ENCODE data around the gene DCC. TPM values are rescaled to one million over a fixed set of nuclear protein-coding genes. Genes with fewer than 3 reads are reported as not detected.

Gene DCC
- total RNA-seq, 4 donors from 2014 or later = 0.27 to 2.5 TPM; not detected in 2

DNA sequence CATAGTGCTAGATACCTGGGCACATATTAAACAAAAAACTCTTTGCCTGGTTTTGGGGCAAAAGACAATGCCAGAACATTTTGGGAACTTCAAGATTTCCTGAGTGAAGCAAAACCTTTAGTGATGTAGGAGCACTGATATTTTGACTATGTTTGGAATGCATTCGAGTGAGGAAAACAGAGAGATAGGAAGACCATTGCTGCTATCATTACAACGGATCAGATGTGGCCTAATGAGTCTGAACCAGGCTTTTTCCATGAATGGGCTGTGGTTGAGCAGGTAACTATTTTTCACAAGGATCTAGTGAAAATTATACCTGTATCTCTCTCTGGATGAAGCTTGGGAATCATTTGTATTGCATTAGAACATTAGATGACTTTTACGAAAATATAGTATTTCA, 562.2 kb downstream of the DCC start:
- in situ Hi-C loops (cut with MboI; ENCODE audit: low pct_ligation_motif_present in 1 of 4, low pct_unique_long_range_greater_than_20kb in 1 of 4, low sequenced_read_pairs in 3 of 4) (loop anchor here in 2 of 4 donors (25.0 kb wide), 2 partner anchors 190 to 565 kb away; partner anchors contain the start of gene DCC (in 1 of the 2)), intact Hi-C loops (cut with DNase I; ENCODE audit: low total_unique reads) (loop anchor here (10.0 kb wide), 1 partner anchor 187 kb away; no protein-coding TSS in a partner anchor)
- Histone ChIP-seq H3K36me3 (no peaks in the 10 kb centered on the region), H3K27ac (no peak overlapping the region), H3K9me3 (no peaks in the 10 kb centered on the region), H3K27me3 (no peaks in the 10 kb centered on the region), H3K4me3 (no peak overlapping the region), H3K4me1 (no peaks in the 10 kb centered on the region)
- TF ChIP-seq, protein P1, sequence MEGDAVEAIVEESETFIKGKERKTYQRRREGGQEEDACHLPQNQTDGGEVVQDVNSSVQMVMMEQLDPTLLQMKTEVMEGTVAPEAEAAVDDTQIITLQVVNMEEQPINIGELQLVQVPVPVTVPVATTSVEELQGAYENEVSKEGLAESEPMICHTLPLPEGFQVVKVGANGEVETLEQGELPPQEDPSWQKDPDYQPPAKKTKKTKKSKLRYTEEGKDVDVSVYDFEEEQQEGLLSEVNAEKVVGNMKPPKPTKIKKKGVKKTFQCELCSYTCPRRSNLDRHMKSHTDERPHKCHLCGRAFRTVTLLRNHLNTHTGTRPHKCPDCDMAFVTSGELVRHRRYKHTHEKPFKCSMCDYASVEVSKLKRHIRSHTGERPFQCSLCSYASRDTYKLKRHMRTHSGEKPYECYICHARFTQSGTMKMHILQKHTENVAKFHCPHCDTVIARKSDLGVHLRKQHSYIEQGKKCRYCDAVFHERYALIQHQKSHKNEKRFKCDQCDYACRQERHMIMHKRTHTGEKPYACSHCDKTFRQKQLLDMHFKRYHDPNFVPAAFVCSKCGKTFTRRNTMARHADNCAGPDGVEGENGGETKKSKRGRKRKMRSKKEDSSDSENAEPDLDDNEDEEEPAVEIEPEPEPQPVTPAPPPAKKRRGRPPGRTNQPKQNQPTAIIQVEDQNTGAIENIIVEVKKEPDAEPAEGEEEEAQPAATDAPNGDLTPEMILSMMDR (IDR thresholded peaks at IDR 0.05) = no peak
- no peak for TF ChIP-seq POLR2AphosphoS5 (IDR thresholded peaks at IDR 0.05)
- no peak for TF ChIP-seq POLR2A (IDR thresholded peaks at IDR 0.05)
- DNase-seq = no peak
- WGBS, 2 donors (ENCODE audit: low coverage in 1 of 2) = 74 to 80% methylated on average over 3 of the region's 3 CpGs

DNA sequence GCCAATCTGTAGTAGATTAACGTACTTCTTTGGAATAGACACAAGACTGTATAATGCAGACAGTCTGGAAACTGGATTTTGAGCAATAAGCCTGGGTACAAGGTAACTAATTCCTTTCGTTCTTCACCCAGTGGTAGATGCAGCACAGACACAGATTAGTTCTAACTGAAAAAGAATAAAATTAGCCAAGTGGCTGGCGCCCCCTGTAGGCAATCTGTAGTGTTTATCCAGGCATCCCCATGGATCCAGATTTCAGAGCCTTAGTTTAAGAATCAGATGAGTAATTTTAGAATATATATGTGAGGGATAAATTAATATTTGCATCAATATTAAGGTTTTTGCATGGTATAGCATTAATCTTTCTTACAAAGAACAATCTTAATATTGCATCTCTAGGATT, 563.9 kb downstream of the DCC start:
- in situ Hi-C loops (cut with MboI; ENCODE audit: low pct_ligation_motif_present in 1 of 4, low pct_unique_long_range_greater_than_20kb in 1 of 4, low sequenced_read_pairs in 3 of 4) = loop anchor here in 2 of 4 donors (25.0 kb wide), 2 partner anchors 192 to 567 kb away; partner anchors contain the start of gene DCC (in 1 of the 2)
- DNase-seq = peak; percentile 69

DNA sequence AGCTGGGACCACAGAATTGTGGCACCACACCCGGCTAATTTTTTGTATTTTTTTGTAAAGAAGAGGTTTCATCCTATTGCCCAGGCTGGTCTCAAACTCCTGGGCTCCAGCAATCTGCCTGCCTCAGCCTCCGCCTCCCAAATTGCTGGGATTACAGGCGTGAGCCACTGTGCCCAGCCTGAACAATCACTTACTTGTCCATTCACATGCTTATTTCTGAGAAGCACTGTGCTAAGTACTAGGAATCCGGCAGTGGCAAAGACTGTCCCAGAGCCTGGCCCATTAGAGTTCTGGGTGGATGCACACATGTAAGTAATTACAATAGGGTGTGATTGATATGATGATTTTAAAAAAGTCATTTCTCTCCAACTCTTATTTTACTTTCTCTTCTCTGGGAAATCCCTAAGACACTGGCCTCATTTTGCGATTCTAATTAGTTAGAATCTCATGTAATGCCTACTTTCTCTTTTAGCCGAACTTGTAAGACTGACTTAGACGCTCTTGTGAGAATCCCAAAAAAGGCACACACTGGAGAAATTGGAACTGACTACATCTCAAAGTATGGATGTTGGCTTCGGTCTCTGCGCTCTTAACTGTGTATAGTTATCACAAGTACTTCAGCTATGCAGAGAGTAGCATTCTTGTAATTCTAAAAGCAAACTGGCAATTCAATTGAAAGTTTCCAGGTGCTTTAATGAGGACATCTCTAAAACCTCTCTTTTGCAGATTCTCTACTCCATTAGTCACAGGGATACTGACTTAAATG, 567.7 kb downstream of the DCC start:
- WGBS, 2 donors (ENCODE audit: low coverage in 1 of 2) = 68 to 75% methylated on average over 3 to 9 of the region's 9 CpGs
- Histone ChIP-seq H3K27ac (peak overlapping the region in 1 of 4 donors; percentile 9), H3K4me1 (no peaks in the 10 kb centered on the region), H3K9me3 (no peaks in the 10 kb centered on the region), H3K36me3 (no peaks in the 10 kb centered on the region), H3K4me3 (no peak overlapping the region), H3K27me3 (no peaks in the 10 kb centered on the region)
- TF ChIP-seq EP300 (IDR thresholded peaks at IDR 0.05; ENCODE audit: low read depth) = no peak
- no peak for TF ChIP-seq POLR2A (IDR thresholded peaks at IDR 0.05)
- no peak for TF ChIP-seq POLR2AphosphoS5 (IDR thresholded peaks at IDR 0.05)
- TF ChIP-seq, protein P1 (IDR thresholded peaks at IDR 0.05) = no peak
- no peak for DNase-seq
- intact Hi-C loops (cut with DNase I; ENCODE audit: low total_unique reads) = loop anchor here (10.0 kb wide), 1 partner anchor 193 kb away; no protein-coding TSS in a partner anchor
- in situ Hi-C loops (cut with MboI; ENCODE audit: low pct_ligation_motif_present in 1 of 4, low pct_unique_long_range_greater_than_20kb in 1 of 4, low sequenced_read_pairs in 3 of 4) = loop anchor here in 2 of 4 donors (25.0 kb wide), 2 partner anchors 195 to 570 kb away; partner anchors contain the start of gene DCC (in 1 of the 2)

More for the DNA sequence above, 563.9 kb downstream of the DCC start:
- Histone ChIP-seq H3K27me3 (no peaks in the 10 kb centered on the region), H3K27ac (no peak overlapping the region), H3K36me3 (no peaks in the 10 kb centered on the region), H3K4me1 (no peaks in the 10 kb centered on the region), H3K4me3 (no peak overlapping the region), H3K9me3 (no peaks in the 10 kb centered on the region)
- intact Hi-C loops (cut with DNase I; ENCODE audit: low total_unique reads) = loop anchor here (1.0 to 10.0 kb wide), 2 partner anchors 40 to 189 kb away; no protein-coding TSS in a partner anchor
- TF ChIP-seq, protein P1 (IDR thresholded peaks at IDR 0.05) = peak; percentile 64 to 73 (median 70)
- no peak for TF ChIP-seq POLR2AphosphoS5 (IDR thresholded peaks at IDR 0.05)
- 17 to 23% methylated on average over 3 of the region's 3 CpGs for WGBS, 2 donors (ENCODE audit: low coverage in 1 of 2)

DNA sequence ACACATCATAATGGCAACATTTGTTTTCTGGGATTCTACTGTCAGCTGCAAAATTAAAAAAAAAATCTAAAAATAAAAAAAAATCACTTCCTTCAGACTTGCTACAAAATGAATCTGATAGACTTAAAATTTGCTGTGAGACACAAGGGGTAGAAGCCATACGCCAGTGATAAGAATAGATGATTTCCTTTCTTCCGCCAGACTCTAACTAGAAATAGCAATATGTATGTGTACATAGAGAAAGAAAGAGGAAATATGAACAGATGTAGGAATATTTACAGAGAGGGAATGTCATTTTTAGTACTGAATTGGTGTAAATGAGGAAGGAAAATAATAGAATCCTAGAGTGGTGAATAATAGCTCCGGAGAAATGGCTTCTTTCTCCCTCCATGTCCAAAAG, 574.2 kb downstream of the DCC start:
- intact Hi-C loops (cut with DNase I; ENCODE audit: low total_unique reads) (no loop called here), in situ Hi-C loops (cut with MboI; ENCODE audit: low pct_ligation_motif_present in 1 of 4, low pct_unique_long_range_greater_than_20kb in 1 of 4, low sequenced_read_pairs in 3 of 4) (loop anchor here in 2 of 4 donors (10.0 to 25.0 kb wide), 3 partner anchors 199 to 577 kb away; partner anchors contain the start of gene DCC (in 1 of the 2))
- Histone ChIP-seq H3K4me1 (peaks cover 0 to 14% (median 6%) of the 10 kb centered on the region in 4 donors), H3K36me3 (no peaks in the 10 kb centered on the region), H3K27ac (no peak overlapping the region), H3K4me3 (no peak overlapping the region), H3K27me3 (no peaks in the 10 kb centered on the region), H3K9me3 (no peaks in the 10 kb centered on the region)
- 52 to 59% methylated on average over 3 of the region's 3 CpGs for WGBS, 2 donors (ENCODE audit: low coverage in 1 of 2)
- DNase-seq = no peak
- no peak for TF ChIP-seq POLR2AphosphoS5 (IDR thresholded peaks at IDR 0.05)
- TF ChIP-seq POLR2A (IDR thresholded peaks at IDR 0.05) = no peak
- TF ChIP-seq EP300 (IDR thresholded peaks at IDR 0.05; ENCODE audit: low read depth) = no peak

Data from transverse colon (tissue), 4 donors.